ENCODE results near the gene ABCC11. TPM values are rescaled to one million over a fixed set of nuclear protein-coding genes. Genes with fewer than 3 reads are reported as not detected.
"Not testable (repeated sequence)": the region's sequence is repeated elsewhere in the genome, so short reads cannot be mapped to it uniquely, and the experiment has no call there.

The ABCC11 gene
- polyA plus RNA-seq, 1 donor: 0.20 TPM

DNA sequence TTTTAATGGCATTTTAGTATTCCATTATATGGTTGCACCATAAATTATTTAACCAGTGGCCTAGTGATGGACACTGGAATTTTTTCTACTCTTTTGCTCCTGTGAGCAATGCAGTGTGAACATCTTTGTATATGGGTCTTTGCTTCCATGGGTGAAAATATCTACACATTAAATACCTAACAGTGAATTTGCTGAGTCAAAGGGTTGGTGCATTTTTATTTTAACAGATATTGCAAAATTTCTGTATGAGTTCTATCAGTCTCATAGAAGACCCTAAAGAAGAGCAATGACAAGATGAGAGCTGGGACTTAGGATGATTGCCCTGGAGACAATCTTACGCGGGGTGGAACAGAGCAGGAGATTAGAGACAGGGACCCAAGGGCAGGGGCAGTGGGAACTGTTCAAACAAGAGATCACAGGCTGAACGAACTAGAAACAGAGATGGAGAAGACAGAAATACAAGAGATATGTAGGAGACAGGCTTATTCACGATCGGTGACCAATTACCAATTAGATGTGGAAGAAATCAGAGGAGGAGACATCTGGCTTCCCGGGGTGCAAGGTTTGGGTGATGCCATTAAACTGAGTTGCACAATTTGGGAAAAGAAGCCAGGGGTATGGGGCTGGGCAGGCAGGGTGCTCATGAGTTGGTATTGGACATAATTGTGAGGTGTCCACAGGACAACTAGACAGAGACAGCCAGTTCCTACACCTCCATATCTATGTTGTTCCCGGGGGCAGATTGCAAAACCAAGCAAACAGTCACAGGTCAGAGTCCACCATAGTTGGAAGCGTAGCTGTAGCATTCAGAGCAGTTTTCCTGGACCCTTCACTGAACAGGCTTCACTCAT lies 43.1 kb downstream of the ABCC11 start:
- DNase-seq: no peak

DNA sequence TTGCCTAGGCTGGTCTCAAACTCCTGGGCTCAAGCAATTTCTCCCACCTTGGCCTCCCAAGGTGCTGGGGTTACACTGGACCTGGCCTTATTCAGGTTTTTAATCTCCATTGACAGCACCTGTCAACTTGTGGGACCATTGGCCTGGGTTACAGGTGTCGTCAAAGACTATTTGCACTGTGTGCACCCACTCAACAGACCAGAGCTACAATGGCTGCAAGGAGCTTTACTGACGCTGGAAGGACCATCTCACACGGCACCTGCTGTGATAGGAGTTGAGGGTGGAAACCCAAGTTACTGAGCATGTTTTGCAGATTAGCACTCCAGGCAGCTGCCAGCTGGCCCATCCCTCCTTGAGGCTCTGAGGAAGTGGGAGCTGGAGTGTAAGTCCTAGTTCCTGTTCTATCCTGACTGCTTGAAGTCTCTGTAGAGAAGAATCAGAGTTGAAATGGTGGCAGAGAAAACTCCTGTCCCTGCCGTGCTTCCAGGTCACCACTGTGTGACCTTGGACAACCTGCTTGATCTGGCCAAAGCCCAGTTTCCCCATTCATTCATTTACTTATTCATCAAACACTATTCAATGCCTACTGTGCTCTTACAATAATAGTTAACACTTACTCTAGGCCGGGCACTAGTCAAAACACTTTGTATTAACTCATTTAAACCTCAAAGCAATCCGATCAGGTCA lies 45.7 kb downstream of the ABCC11 start:
- DNase-seq: no peak

DNA sequence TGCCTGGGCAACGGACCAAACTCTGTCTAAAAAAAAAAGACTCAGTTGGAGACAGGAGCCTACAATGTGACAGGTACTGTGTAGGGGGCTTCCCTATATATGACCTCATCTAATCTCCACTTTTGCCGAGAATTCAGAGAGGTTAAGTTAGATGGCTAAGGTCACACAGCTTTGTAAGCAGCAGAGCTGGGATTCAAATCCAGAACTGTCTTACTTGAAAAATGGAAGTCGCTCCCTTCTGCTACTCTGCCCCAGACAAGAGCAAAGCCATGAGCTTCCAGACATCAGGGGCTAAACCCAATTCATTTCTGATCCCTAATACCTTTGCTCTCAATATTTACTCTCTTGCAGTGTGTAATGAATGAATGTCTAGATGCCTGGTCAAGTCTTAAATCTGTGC lies 50.0 kb downstream of the ABCC11 start:
- DNase-seq: no peak

DNA sequence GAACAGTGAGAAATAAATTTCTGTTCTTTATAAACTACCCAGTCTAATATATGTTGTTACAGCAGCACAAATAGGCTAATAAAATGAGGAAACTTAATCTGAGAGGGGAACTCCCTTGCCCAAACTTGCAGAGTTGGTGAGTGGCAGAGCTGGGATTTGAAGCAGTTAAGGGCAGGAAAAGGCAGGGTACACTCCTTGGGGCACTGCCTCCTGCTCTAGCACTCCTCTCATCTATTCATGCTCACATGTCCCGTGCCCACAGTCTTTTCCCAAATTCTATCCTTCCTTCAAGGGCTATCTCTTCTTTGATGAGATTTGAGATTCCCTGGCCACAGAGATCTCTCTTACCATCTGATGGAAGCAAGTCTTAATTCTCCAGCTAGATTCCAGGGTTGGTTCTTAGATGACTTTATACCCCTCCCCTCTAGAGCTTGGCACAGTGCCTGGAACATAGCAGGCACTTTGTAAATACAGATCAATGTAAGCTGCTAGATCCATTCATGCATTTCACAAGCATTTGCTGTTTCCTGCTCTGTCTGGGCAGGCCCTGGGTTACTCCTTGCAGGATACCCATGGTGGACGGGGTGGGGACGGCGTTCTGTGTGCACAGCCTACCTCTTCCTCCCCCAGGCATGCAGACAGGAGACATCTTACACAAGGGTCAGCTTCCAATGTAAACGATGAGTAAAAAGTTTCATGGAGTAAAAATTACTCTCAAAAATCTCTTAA lies 52.3 kb downstream of the ABCC11 start:
- peak; percentile 3 for DNase-seq

DNA sequence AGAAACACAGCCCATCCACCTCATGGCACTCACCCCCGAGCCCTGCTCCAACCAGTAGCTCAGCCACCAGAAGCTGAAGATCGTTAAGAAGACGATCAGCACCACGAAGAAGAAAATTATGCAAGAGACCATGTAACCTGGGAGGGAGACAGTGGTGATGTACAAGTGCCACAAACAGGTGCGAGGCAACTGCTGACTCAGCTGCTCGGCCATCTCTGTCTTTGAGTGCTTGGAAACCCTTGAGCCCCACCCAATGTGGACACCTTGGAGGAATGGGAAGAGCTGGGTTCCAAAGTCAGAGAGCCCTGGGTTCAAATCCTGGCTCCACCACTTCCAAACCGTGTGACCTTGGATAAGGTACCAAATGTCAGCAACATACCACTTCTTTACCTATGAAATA lies 53.5 kb downstream of the ABCC11 start:
- DNase-seq: no peak

DNA sequence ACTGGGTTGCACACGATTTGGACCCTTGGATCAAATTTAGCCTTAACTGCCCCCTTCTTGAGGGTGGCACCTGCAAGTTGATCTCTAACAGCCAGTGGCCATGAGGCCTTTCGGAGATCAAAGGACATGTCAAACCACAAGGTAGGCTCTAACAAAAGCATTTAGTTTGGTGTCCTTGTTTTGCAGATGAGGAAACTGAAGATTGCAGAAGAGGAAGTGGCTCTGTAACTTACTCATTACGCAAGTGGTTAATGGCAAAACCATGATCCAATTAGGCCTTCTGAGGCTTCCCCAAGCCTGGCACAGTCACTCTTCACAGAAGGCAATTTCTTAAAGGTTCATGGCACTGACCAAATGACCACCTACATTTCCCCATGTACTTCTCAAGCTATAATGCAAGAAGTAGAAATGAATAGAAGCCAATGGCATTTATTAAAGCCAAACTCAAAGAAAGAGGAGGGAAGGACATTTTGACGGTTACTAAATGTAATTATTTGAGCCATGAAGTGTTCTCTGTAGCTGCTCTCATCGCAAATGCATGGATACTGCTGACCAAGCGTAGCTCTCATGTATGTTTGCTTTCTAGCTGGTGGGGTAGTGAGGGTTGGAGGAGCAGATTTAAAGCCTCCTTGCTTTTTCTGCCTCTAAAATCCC lies 58.8 kb downstream of the ABCC11 start:
- DNase-seq: no peak

DNA sequence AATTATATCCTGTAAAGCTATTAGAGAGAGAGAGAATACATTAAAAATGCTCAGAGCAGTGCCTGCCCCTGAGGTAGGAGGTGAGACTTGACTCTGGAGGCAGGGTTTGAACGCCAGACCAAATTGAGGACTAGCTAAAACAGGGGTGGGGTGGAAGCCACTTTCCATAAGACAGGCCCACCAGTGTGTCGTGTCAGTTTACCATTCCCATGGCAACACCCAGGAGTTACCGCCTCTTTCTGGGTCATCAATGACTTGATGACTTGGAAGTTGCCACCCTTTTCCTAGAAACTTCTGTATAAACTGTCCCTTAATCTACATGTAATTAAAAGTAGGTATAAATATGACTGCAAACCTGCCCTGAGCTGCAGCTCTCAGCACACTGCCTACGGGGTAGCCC lies 59.6 kb downstream of the ABCC11 start:
- no peak for DNase-seq

DNA sequence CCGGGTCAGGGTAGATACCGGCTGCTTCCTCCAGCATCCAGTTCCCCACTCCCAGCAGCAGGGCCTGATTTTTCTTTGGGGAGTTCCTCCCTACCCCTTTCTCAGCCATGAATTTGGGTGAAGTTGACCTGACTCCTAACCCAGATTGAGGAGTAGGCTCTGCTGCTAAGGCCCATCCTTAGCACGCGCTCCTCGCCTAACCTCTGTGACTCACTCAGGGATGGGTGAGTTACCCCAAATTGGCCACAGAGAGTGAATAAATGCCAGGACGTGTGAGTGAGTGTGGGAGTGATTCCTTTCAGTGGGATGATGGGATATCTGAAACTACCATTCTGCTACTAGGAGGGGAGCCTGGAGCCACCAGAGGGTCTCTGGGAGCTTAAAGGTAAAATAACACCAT lies 62.7 kb downstream of the ABCC11 start:
- DNase-seq: no peak

DNA sequence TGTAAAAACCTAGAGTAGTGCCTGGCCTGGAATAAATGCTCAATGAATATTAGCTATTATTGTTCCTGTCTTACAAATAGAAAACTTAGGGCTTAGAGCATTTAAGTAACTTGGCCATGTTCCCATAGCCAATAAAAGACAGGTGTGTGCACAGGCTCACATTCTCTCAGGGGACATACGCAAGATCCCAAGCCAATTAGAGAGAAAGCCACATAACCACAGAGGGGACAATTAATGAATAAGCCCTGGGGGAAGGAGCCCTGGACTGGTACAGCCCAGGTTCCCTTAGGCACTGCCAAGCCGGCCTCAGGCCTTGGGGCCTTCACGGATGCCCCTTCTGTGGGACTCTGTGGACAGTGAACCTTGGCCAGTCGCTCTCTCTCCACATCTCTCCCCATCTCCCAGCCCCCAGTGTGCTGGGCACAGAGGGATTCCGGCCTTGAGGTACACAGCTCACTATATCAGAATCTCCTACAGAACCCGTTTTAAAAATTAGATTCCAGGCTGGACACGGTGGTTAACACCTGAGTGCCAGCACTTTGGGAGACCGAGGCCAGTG lies 64.3 kb downstream of the ABCC11 start:
- DNase-seq: no peak

DNA sequence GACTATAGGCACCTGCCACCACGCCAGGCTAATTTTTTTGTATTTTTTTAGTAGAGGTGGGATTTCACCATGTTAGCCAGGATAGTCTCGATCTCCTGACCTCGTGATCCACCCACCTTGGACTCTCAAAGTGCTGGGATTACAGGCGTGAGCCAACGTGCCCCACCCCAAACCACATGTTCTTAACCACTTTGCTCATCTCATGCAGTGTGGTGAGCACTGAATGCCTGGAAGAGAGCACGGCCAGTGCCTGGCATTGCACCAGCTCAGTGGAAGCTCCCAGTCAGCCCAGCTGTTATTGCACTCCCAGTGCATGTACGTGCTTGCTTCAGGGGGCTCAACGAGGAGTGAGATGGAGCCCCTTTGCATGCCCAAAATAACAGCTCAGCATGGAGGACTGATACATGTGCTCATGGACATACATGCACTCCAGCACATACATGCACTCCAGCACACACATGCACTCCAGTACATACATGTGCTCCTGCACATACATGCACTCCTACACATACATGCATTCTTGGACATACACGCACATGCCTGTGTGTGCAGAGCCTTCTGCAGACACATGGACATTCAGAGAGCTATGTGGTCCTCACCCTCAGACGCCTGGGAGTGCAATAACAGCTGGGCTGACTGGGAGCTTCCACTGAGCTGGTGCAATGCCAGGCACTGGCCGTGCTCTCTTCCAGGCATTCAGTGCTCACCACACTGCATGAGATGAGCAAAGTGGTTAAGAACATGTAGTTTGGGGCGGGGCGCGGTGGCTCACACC lies 65.4 kb downstream of the ABCC11 start:
- DNase-seq: not testable (repeated sequence)

DNA sequence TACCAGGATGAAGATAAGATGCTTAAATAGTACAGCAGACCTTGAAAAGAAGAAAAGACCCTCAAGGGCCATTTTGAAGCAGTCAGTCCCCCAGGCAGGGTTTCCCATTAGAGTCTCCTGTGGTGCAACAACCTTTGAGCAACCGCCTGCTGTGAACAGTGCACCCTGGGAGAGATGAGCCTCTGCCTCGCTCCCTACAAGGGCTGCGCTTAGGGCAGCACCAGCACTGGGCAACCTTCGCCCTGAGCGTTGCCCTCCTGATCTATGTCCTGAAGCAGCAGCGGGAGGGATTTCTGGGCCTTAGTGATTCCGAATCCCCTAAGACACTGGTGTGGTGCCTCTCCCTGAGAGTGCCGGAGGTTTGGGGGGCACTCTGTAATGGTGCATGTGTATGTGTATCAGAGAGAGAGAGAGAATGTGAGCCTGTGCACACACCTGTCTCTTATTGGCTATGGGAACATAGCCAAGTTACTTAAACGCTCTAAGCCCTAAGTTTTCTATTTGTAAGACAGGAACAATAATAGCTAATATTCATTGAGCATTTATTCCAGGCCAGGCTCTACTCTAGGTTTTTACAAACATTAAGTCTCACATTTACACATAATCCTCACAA lies 66.4 kb downstream of the ABCC11 start:
- no peak for DNase-seq

DNA sequence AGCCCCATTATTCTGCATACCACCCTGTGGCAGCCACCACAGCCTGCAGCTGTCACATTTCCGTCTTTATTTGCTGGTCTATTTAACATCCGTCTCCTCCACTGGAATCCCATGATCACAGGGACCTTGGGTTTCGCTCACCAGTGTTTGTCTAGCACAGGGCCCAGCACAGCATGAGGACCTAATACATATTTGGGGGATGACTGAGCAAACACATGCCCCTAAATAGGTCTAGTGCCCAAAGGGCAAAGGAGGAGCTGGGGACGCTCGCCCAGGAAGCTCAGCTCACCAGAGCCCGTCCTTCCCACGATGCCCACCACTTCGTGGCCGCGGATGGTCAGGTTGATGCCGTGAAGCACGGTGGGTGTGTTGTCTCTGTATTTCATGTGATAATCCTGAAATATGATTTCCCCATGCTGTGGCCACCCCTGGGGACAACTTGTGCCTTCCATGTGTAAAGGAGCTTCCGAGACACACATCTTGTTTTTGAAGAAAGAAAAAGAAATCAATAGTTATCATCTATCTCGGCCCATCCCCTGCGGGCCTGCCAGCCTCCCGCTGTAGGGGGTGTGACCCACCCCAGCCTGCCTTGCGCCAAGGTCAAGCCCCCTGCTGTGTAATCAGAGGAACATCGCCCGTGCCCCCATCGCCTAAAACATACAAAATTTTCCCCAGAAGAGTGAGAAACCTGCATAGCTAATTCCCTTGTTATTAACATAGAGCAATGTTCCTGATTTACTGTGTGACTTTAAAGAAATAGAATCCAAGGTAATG lies 70.5 kb downstream of the ABCC11 start:
- no peak for DNase-seq

DNA sequence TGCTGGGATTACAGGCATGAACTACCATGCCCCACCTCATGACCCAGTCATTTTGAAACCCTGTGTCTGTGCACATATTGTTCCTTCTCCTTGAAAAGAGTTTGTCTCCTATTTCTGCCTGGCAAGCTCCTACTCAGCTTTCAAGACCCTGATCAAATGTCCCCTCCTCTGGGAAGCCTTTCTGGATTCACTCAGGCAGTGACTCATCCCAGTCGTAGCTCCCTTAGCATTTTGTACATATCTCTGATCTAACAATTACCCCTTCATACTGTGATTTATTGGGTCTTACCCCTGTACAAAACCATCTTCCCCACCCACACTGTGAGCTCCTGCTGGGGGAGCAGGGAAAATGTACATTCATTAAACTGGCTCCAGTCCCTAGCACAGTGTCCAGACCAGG lies 73.5 kb downstream of the ABCC11 start:
- no peak for DNase-seq

DNA sequence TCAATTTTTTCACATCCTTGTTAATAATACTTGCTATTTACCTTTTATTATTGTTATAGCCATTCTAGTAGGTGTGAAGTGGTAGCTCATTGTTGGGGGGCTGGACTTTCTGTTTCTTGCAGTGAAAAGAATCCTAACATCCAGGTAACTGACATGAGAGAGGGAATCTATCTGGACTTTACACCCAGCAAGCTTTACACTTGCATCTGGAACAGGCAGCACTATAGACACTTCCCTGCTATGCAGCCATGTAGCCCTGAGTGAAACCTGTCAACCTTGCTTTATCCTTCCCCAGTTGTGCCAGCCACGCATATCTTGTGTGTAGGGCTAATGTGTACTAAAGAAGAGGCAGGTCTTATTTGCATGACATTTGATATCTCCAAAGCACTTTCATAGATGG lies 74.7 kb downstream of the ABCC11 start:
- DNase-seq: no peak

DNA sequence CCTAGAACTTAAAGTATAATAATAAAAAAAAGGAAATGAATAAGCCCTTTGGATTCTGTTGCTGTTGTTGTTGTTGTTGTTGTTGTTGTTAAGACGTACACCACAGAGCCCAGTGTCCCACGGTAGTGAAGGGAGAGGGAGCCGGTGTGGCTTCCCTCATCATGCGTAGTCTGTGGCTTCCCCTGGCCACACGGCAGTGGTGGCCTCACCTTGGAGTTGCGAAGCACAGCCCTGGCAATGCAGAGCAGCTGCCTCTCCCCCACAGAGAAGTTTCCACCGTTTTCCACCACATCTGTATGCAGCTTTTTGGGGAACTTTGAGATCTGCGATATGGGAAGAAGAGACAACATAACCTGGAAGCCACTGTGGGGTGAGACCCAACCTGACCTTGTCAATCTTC lies 77.4 kb downstream of the ABCC11 start:
- no peak for DNase-seq

DNA sequence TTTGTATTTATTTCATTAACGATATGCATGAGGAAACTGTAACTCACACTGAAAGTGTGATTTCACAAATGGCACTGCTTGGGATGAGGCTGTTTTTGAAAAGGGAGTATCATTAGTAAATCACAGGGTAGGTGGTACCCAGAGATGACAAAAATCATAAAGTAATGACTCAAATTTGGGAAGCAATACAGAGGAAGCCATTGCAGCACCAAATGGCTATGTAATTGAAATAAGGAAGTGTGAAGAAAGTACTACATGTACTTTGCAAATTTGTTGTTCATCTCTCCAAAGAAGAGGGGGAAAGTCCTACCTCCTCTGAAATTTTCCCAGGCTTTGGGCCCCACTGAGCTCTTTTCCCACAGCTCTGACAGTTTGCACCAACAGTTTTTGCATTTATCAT lies 79.3 kb downstream of the ABCC11 start:
- DNase-seq: no peak

DNA sequence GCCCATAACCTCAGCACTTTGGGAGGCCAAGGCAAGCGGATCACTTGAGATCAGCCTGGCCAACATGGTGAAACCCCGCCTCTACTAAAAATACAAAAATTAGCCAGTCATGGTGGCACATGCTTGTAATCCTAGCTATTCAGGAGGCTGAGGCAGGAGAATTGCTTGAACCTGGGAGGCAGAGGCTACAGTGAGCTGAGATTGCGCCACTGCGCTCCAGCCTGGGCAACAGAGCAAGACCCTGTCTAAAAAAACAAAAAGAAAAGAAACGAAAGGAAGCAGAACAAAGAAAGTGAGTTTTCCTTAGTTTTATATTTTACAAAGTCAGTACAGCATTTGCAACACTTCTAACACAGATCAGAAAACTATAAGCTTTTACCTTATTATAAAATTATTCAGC lies 80.7 kb downstream of the ABCC11 start:
- not testable (repeated sequence) for DNase-seq

DNA sequence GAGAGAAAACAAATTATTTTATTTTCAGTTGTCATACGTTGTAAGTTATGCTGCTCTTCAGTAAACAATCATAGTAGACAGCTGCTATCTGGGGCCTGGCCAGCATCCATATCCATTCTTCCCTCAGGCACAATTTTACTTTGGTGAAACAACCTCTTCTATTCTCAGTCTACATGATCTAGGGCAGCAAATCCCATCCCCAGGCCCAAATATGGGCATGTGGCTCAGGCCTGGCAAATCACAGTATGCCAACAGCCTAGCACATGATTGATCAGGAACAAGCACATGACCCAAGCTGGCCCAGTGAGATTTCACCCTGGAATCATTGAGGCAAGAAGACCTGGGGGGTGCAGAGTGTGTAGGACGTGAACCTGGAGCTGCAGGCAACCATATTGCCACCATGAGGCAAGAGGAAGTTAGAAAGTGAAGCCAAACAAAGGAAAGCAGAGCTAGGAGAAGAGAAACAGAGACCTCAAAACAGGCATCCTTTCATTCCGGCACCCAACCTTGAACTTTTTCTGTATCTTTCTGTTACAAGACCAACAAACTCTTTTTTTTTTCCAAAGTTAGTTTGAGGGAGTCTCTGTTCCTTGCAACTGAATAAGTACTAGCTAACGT lies 81.3 kb downstream of the ABCC11 start:
- DNase-seq: no peak

DNA sequence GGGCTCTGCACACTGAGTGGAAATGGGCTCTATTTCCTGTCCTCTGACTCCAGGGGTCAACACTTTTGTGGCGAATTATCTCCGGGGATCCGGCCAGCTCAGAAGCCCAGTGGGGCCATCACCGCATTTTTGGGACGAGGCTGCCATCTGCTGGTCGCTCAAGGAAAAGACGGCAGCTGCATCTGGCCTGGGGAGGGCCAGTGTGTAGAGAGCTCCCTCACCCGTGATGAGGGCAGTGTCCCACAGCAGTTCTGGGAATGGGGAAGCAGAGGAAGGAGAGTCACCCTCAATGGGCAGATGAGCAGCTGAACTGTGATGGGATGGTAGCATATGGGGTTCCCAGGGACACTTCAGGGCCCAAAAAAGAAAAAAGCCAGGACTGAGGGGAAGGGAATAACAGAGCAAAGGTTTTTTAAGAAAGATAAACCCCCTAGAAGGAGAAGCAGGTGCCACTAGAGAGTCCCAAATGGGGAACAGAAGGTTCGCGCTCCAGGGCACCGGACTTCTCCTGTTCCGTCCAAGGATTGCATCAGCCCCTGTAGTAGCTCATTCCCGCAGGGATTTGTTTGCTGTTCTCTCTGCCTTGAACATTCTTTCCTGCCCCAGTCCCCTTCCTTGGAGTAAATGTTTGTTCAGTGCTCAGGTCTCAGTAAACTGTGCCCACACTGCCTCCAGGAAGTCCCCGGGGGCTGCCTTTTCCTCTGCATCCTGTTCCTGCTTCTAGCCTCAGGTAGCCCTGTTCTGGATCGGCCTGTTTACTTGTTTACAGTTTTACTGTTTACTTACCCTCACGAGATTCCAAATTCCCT lies 82.2 kb downstream of the ABCC11 start:
- peak; percentile 51 for DNase-seq

Measured in left kidney (tissue), 2 donors.